GM18861 (cell line): ENCODE results near the gene NCAPG2.

Source experiments
- ATAC-seq: cut with Tn5 transposase; IDR thresholded peaks from one replicate; pipeline ENCODE4 v1.9.1; 2021; ENCODE audit not compliant: unreplicated experiment

Gene NCAPG2

GRCh38 chr7:158704524-158705233 lies at the start of gene NCAPG2:
Gene NCAPG2 (minus strand): TSS chr7:158704804. CDS start chr7:158701899, 2,905 bp downstream.
- peak; percentile 98 for ATAC-seq

GRCh38 chr7:158753900-158754299 lies 49.3 kb upstream of the NCAPG2 start:
- ATAC-seq = no peak

- ATAC-seq = no peak
Measured at GRCh38 chr7:158751751-158752150, 47.1 kb upstream of the NCAPG2 start.

GRCh38 chr7:158751199-158751598 lies 46.6 kb upstream of the NCAPG2 start:
- ATAC-seq = no peak

- ATAC-seq = no peak
Measured at GRCh38 chr7:158750702-158751101, 46.1 kb upstream of the NCAPG2 start.

- no peak for ATAC-seq
Measured at GRCh38 chr7:158749396-158749795, 44.8 kb upstream of the NCAPG2 start.

GRCh38 chr7:158748335-158748734 lies 43.7 kb upstream of the NCAPG2 start:
- no peak for ATAC-seq

GRCh38 chr7:158747408-158747807 lies 42.8 kb upstream of the NCAPG2 start:
- ATAC-seq = no peak

GRCh38 chr7:158746957-158747356 lies 42.4 kb upstream of the NCAPG2 start:
- no peak for ATAC-seq

- no peak for ATAC-seq
Measured at GRCh38 chr7:158745057-158745715, 40.6 kb upstream of the NCAPG2 start.

- no peak for ATAC-seq
Measured at GRCh38 chr7:158744070-158744469, 39.5 kb upstream of the NCAPG2 start.

- no peak for ATAC-seq
Measured at GRCh38 chr7:158743219-158743618, 38.6 kb upstream of the NCAPG2 start.

GRCh38 chr7:158742065-158742821 lies 37.6 kb upstream of the NCAPG2 start:
- no peak for ATAC-seq

- no peak for ATAC-seq
Measured at GRCh38 chr7:158741294-158741666, 36.7 kb upstream of the NCAPG2 start.

GRCh38 chr7:158740657-158741293 lies 36.2 kb upstream of the NCAPG2 start:
- no peak for ATAC-seq

- ATAC-seq = no peak
Measured at GRCh38 chr7:158740013-158740656, 35.5 kb upstream of the NCAPG2 start.

GRCh38 chr7:158738841-158739240 lies 34.2 kb upstream of the NCAPG2 start:
- ATAC-seq = no peak

- ATAC-seq = no peak
Measured at GRCh38 chr7:158737064-158737695, 32.6 kb upstream of the NCAPG2 start.

- no peak for ATAC-seq
Measured at GRCh38 chr7:158735935-158736334, 31.3 kb upstream of the NCAPG2 start.

GRCh38 chr7:158734861-158735260 lies 30.3 kb upstream of the NCAPG2 start:
- ATAC-seq = no peak
